Lower leg skin (tissue), 4 donors: ENCODE data around the gene ST14. TPM values are rescaled to one million over a fixed set of nuclear protein-coding genes. Genes with fewer than 3 reads are reported as not detected.

Source experiments
- DNase-seq, 2 donors: peaks; one replicate each; pipeline ENCODE4 v3.0.0-alpha.2; 2019; ENCODE audit warnings: low spot score in 2 of 2
- H3K4me3 ChIP-seq: fragments of 200-600 bp; sonication (generic); 2 replicates; pipeline ENCODE4 v1.5.1; 2017; ENCODE audit warnings: mild to moderate bottlenecking, low read depth; ENCODE audit not compliant: poor library complexity, severe bottlenecking
- POLR2A ChIP-seq, 2 donors: fragments of 450-650 bp; IDR thresholded peaks; one replicate each; pipeline ENCODE4 v1.6.1; 2016 to 2017; ENCODE audit warnings: antibody characterized with exemption in 2 of 2, mild to moderate bottlenecking in 1 of 2, moderate library complexity in 1 of 2
- WGBS, 2 donors: methylation state at CpG; one replicate each; pipeline ENCODE4 v1.1.5; 2018; 5-methylcytosine and 5-hydroxymethylcytosine counted together
- intact Hi-C: fragments of 100-400 bp; cut with DNase I; formaldehyde crosslinking; loops from one replicate; pipeline ENCODE4 v1.15.0; 2023; ENCODE audit warnings: low total_unique reads
- total RNA-seq, 4 donors: library from RNA; depleted of rRNA; stranded (reverse); fragments of >200 nt; gene quantifications; one replicate each; pipeline ENCODE4 v1.1.0, GENCODE V29; 2016
- TF ChIP-seq, protein P1 (sequence below), 3 donors: fragments of 450-650 bp; IDR thresholded peaks; one replicate each; pipeline ENCODE4 v1.5.1; 2016; ENCODE audit warnings: antibody characterized with exemption in 3 of 3, mild to moderate bottlenecking in 3 of 3, moderate library complexity in 2 of 3

ST14 gene
- total RNA-seq, 4 donors from 2014 or later, result 75.4 to 107 (median 87.1) TPM

- TF ChIP-seq, protein P1, sequence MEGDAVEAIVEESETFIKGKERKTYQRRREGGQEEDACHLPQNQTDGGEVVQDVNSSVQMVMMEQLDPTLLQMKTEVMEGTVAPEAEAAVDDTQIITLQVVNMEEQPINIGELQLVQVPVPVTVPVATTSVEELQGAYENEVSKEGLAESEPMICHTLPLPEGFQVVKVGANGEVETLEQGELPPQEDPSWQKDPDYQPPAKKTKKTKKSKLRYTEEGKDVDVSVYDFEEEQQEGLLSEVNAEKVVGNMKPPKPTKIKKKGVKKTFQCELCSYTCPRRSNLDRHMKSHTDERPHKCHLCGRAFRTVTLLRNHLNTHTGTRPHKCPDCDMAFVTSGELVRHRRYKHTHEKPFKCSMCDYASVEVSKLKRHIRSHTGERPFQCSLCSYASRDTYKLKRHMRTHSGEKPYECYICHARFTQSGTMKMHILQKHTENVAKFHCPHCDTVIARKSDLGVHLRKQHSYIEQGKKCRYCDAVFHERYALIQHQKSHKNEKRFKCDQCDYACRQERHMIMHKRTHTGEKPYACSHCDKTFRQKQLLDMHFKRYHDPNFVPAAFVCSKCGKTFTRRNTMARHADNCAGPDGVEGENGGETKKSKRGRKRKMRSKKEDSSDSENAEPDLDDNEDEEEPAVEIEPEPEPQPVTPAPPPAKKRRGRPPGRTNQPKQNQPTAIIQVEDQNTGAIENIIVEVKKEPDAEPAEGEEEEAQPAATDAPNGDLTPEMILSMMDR (IDR thresholded peaks at IDR 0.05), result no peak
- TF ChIP-seq POLR2A (IDR thresholded peaks at IDR 0.05), result no peak
- no peak overlapping the region for H3K4me3 ChIP-seq
- DNase-seq, result no peak
- intact Hi-C loops, result no loop called here
- WGBS, 2 donors, result 74 to 78% methylated on average over 2 of the region's 2 CpGs
Measured at GRCh38 chr11:130115218-130115617, 44.4 kb upstream of the ST14 start.

- intact Hi-C loops, result no loop called here
- no peak for DNase-seq
Measured at GRCh38 chr11:130118165-130118564, 41.4 kb upstream of the ST14 start.

GRCh38 chr11:130118636-130119387 lies 40.8 kb upstream of the ST14 start:
- no peak for DNase-seq
- TF ChIP-seq, protein P1 (IDR thresholded peaks at IDR 0.05), result no peak
- no peak for TF ChIP-seq POLR2A (IDR thresholded peaks at IDR 0.05)
- WGBS, 2 donors, result 88 to 94% methylated on average over 9 of the region's 9 CpGs
- H3K4me3 ChIP-seq, result no peak overlapping the region
- intact Hi-C loops, result no loop called here

More at GRCh38 chr11:130118165-130118564, 41.4 kb upstream of the ST14 start:
- TF ChIP-seq POLR2A (IDR thresholded peaks at IDR 0.05), result no peak
- TF ChIP-seq, protein P1 (IDR thresholded peaks at IDR 0.05), result no peak
- H3K4me3 ChIP-seq, result no peak overlapping the region
- 87 to 91% methylated on average over 2 of the region's 2 CpGs for WGBS, 2 donors

DNA sequence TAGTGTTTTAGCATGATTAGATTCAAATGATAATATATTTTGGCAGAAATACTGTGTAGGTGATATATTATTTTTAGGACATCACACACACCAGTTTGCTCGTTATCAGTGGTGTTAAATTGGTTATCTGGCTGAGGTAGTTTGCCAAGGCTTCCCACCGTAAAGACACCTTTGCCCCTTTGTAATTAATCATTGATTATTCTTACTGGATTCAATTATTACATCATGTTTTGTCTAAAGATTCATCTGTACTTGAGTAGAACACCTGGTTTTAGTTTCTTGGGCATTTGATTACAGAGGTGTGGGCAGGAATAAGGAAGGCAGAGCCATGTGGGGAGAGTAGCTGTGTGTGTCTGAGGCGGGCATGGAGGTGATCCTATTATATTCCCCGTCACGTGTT lies 39.5 kb upstream of the ST14 start:
- 89 to 91% methylated on average over 5 of the region's 5 CpGs for WGBS, 2 donors
- H3K4me3 ChIP-seq, result no peak overlapping the region
- intact Hi-C loops, result no loop called here
- no peak for DNase-seq
- TF ChIP-seq, protein P1 (IDR thresholded peaks at IDR 0.05), result no peak
- TF ChIP-seq POLR2A (IDR thresholded peaks at IDR 0.05), result no peak

DNA sequence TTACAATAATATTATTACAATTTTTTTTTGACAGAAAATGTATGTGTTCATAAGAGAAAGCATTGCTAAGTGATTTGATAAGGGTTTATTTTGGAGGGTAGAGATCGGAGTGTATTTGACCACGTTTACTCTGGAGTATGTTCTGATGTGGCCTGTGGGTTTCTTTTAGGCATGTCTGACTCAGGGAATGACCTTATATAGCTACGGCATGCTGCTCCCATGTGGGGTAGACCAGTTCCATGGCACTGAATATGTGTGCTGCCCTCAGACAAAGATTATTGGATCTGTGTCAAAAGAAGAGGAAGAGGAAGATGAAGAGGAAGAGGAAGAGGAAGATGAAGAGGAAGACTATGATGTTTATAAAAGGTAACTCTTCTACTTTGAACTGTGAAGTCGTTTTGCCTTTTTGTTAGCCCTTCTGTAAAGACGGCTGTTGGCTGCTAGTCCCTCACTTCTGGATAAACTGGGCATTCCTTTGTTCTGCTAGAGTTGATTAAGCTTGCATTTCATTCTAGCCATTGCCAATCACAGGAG lies 38.1 kb upstream of the ST14 start:
- WGBS, 2 donors, result 72 to 75% methylated on average over 5 of the region's 5 CpGs
- intact Hi-C loops, result no loop called here
- no peak overlapping the region for H3K4me3 ChIP-seq
- TF ChIP-seq, protein P1 (IDR thresholded peaks at IDR 0.05), result no peak
- TF ChIP-seq POLR2A (IDR thresholded peaks at IDR 0.05), result no peak
- DNase-seq, result no peak
